Measurements from ENCODE around the gene AKAP13. TPM values are rescaled to one million over a fixed set of nuclear protein-coding genes. Genes with fewer than 3 reads are reported as not detected.

Gene AKAP13
- total RNA-seq, 1 experiment from 2014 or later: 47.3 TPM

DNA sequence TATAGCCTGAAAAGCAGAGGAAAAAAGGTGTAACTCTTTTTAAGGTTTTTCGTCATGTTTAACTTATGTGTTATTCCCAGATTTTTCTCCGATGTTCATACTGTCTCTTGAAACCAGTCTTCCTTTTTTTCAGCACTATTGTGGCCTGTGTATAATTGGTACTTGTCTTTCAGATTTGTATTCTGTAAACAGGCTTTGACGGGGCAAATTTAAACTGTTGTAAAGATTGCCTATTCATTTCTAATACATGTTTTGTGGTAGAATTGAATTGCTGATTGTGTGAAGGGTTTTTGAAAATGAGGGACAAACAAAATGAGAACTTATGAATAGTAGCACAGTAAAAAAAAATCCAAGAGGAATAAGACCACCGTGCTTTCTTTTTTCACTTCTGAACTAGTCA lies 33.6 kb downstream of the AKAP13 start:
- Histone ChIP-seq H4K91ac (ENCODE audit: insufficient read length, low read depth, low read length) (no peak overlapping the region), H4K5ac (ENCODE audit: insufficient read length, low read depth, low read length) (no peak overlapping the region), H3K9ac (ENCODE audit: extremely low read depth, insufficient read length, low read length) (no peak overlapping the region), H3K79me2 (ENCODE audit: insufficient read depth, low read length) (peaks cover 5% of the 10 kb centered on the region; the same call in 1 of the 2 replicates), H4K8ac (replicated peaks; ENCODE audit: insufficient read length, low read depth, low read length) (no peak overlapping the region), H2BK20ac (ENCODE audit: low read depth, low read length, poor library complexity, severe bottlenecking) (no peak overlapping the region), H3K18ac (ENCODE audit: insufficient read length, low read depth, low read length) (no peak overlapping the region), H3K27ac (ENCODE audit: insufficient read length, low read depth, low read length) (no peak overlapping the region), H2BK15ac (ENCODE audit: low read depth, low read length) (no peak overlapping the region), H4K20me1 (ENCODE audit: control insufficient read depth, insufficient read depth, insufficient read length) (no peaks in the 10 kb centered on the region), H2BK120ac (ENCODE audit: low read depth, low read length, poor library complexity, severe bottlenecking) (no peak overlapping the region), H2BK5ac (ENCODE audit: insufficient read length, low read length) (no peak overlapping the region), H3K9me3 (ENCODE audit: control insufficient read depth, low read depth, low read length) (no peaks in the 10 kb centered on the region), H3K14ac (ENCODE audit: insufficient read depth, low read length) (no peak overlapping the region), H2AFZ (ENCODE audit: low read length) (no peak overlapping the region), H3T11ph (ENCODE audit: low read length) (no peak overlapping the region), H3K4me2 (ENCODE audit: insufficient read depth, insufficient read length, low read length) (no peak overlapping the region), H3K4me1 (ENCODE audit: insufficient read depth, low read length) (peaks cover 7% of the 10 kb centered on the region; the same call in 1 of the 2 replicates), H3K4ac (ENCODE audit: low read depth, low read length) (no peak overlapping the region), H3K23ac (ENCODE audit: insufficient read length, low read depth, low read length) (no peak overlapping the region), H3K56ac (ENCODE audit: insufficient read length, low read depth, low read length) (no peak overlapping the region), H3K23me2 (ENCODE audit: insufficient read length, low read depth, low read length, poor library complexity, severe bottlenecking) (no peaks in the 10 kb centered on the region), H3K27me3 (ENCODE audit: insufficient read depth, low read length) (no peaks in the 10 kb centered on the region), H2AK5ac (ENCODE audit: insufficient read length, low read length) (no peak overlapping the region), H2BK12ac (ENCODE audit: insufficient read length, low read depth, low read length) (no peak overlapping the region), H3K79me1 (ENCODE audit: insufficient read depth, low read depth, low read length, poor library complexity, severe bottlenecking) (no peaks in the 10 kb centered on the region)
- no peak for DNase-seq
- H3K4me3 Mint-ChIP-seq: no peak overlapping the region
- H3K4me1 Mint-ChIP-seq: peaks cover 14 to 22% of the 10 kb centered on the region in 2 experiments
- no peaks in the 10 kb centered on the region for H3K27me3 Mint-ChIP-seq (ENCODE audit: low read depth)
- H3K27ac Mint-ChIP-seq: no peak overlapping the region; a peak in 1 of 7 replicates
- no CpG with 5 or more reads among the region's 4 CpGs for WGBS (ENCODE audit: extremely low coverage, insufficient read length, low lambda C conversion rate)
- no peaks in the 10 kb centered on the region for H3K9me3 Mint-ChIP-seq
- TF ChIP-seq, protein P1, sequence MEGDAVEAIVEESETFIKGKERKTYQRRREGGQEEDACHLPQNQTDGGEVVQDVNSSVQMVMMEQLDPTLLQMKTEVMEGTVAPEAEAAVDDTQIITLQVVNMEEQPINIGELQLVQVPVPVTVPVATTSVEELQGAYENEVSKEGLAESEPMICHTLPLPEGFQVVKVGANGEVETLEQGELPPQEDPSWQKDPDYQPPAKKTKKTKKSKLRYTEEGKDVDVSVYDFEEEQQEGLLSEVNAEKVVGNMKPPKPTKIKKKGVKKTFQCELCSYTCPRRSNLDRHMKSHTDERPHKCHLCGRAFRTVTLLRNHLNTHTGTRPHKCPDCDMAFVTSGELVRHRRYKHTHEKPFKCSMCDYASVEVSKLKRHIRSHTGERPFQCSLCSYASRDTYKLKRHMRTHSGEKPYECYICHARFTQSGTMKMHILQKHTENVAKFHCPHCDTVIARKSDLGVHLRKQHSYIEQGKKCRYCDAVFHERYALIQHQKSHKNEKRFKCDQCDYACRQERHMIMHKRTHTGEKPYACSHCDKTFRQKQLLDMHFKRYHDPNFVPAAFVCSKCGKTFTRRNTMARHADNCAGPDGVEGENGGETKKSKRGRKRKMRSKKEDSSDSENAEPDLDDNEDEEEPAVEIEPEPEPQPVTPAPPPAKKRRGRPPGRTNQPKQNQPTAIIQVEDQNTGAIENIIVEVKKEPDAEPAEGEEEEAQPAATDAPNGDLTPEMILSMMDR (conservative IDR thresholded peaks at IDR 0.05): no peak
- no peaks in the 10 kb centered on the region for H3K36me3 Mint-ChIP-seq (ENCODE audit: insufficient read depth in 1 of 3, low read depth in 3 of 3)
